Measurements from ENCODE around the gene MED16.

The MED16 gene

GRCh38 chr19:892894-893689, at the start of gene MED16, which contains the start of gene RNU6-9:
TSS of gene MED16 (minus strand) at chr19:893187. CDS start at chr19:891131, 2,056 bp downstream.
TSS of gene RNU6-9 (plus strand) at chr19:893484.
- DNase-seq = peak; percentile 94

GRCh38 chr19:942133-942645, 49.2 kb upstream of the MED16 start:
- DNase-seq = no peak

- DNase-seq = no peak
Observed at GRCh38 chr19:941292-942132, 48.5 kb upstream of the MED16 start.

GRCh38 chr19:940591-941291, 47.8 kb upstream of the MED16 start:
- DNase-seq = peak; percentile 69

GRCh38 chr19:939922-940321, 46.9 kb upstream of the MED16 start:
- DNase-seq = no peak

GRCh38 chr19:939439-939838, 46.5 kb upstream of the MED16 start:
- DNase-seq = no peak

- no peak for DNase-seq
Observed at GRCh38 chr19:938233-938923, 45.4 kb upstream of the MED16 start.

GRCh38 chr19:937259-937694, 44.3 kb upstream of the MED16 start:
- no peak for DNase-seq

- DNase-seq = no peak
Observed at GRCh38 chr19:936175-936546, 43.2 kb upstream of the MED16 start.

GRCh38 chr19:934865-935479, 42.0 kb upstream of the MED16 start:
- DNase-seq = no peak

- DNase-seq = no peak
Observed at GRCh38 chr19:934197-934840, 41.3 kb upstream of the MED16 start.

- DNase-seq = no peak
Observed at GRCh38 chr19:933553-933882, 40.5 kb upstream of the MED16 start.

- DNase-seq = no peak
Observed at GRCh38 chr19:932648-933552, 39.9 kb upstream of the MED16 start.

- DNase-seq = no peak
Observed at GRCh38 chr19:931860-932647, 39.1 kb upstream of the MED16 start.

GRCh38 chr19:929891-930258, 36.9 kb upstream of the MED16 start:
- DNase-seq = no peak

GRCh38 chr19:929203-929890, 36.4 kb upstream of the MED16 start:
- no peak for DNase-seq

GRCh38 chr19:928471-929202, 35.6 kb upstream of the MED16 start:
- no peak for DNase-seq

- no peak for DNase-seq
Observed at GRCh38 chr19:927780-928401, 34.9 kb upstream of the MED16 start.

Measured in NCI-H2171 treated with DMSO at 0.1 percent for 48 hours (cell line).